SKM-1 (cell line): ENCODE measurements around the gene OLFM4.

ENCODE experiments used
- DNase-seq: peaks from one replicate; lab custom pipeline; 2025; ENCODE audit not compliant: unreplicated experiment; lab: John Stamatoyannopoulos, UW

The OLFM4 gene, protein sequence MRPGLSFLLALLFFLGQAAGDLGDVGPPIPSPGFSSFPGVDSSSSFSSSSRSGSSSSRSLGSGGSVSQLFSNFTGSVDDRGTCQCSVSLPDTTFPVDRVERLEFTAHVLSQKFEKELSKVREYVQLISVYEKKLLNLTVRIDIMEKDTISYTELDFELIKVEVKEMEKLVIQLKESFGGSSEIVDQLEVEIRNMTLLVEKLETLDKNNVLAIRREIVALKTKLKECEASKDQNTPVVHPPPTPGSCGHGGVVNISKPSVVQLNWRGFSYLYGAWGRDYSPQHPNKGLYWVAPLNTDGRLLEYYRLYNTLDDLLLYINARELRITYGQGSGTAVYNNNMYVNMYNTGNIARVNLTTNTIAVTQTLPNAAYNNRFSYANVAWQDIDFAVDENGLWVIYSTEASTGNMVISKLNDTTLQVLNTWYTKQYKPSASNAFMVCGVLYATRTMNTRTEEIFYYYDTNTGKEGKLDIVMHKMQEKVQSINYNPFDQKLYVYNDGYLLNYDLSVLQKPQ

DNA sequence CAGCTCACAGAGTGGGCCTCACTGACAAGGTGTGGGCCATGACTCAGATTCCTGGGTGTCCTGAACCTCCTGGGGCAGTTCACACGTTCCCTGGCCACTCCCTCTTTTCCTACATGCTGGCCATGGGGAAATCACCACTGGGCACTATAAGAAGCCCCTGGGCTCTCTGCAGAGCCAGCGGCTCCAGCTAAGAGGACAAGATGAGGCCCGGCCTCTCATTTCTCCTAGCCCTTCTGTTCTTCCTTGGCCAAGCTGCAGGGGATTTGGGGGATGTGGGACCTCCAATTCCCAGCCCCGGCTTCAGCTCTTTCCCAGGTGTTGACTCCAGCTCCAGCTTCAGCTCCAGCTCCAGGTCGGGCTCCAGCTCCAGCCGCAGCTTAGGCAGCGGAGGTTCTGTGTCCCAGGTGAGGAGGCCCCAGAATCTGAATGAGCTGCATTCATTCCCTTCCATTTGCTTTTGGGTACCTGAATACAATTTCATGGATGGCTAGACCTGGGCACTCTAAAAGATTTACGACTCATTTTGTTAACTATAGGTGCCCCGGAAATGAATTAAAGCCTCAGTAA, at the start of gene OLFM4:
Gene OLFM4 (plus strand): TSS at position 177 of the 567 bp plus-strand sequence. CDS start 24 bp downstream, at position 201.
- DNase-seq = no peak

DNA sequence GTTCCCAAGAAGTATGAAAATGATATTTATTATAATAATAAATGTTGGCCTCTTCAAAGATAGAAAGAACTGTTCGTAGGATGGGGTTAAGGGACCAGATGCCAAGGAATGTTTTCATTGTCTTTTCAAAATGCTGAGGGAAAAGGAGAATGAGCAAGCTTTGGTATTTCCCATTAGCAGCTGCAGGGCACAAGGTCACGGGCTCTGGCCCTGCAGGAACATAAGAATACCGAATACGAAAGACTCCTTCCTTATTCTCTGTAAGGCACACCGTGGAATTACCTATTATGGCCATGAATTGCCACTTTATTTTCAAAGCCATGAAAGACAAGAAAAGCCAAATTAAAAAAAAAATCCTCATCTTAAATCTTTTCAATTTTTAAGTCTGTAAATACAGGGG, 49.6 kb upstream of the OLFM4 start:
- DNase-seq = no peak

DNA sequence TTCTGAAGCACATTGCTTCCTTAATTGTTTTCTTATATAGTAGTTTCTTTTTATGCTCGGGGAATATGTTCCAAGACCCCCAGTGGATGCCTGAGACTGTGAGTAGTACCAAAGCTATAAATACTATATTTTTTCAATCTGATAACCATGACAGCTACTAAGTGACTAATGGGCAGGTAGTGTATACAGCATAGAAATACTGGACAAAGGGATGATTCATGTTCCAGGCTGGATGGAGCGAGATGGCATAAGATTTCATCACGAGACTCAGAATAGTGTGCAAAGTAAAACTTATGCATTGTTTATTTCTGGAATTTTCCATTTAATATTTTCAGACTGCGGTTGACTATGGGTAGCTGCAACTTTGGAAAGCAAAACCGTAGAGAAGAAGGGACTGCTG, 47.9 kb upstream of the OLFM4 start:
- DNase-seq = no peak

DNA sequence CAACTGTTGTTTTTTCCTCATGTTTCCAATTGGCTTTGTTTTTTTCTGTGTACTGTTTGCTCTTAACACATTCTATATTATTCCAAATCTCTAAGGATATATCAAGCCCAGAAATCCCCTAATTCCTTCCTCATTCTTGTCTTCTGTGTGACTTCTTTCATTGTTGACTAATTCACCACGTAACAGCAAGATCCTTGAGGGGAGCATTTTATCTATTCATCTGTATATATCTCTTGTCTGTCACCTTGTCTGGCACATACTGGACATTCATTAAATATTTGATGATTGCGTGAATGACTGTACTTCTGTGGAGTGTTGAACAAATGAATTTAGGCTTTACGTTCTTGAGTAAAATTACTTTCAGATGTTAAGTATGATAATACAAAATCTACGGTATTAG, 44.8 kb upstream of the OLFM4 start:
- DNase-seq = no peak

DNA sequence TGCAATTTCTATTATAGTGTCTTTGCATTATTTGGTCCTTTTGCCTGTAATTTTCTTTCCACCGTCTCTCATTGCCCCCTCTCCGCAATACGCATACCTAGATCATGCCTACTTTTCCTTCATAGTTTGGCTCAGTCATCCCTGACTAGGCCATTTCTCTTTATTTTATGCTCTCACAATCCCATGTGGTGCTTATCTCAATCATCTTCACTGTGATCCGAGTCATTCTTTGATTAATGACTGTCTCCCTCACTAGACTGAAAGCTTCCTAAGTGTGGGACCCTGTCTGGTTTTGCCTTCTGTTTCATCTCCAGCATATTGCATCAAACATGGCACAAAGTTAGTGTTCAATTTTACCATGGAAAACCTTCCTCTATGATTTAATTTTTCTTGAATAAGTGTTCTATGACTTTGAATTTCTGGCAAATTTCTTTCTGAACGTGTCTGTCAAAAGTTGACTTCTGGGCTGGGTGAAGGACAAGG, 43.7 kb upstream of the OLFM4 start:
- no peak for DNase-seq

DNA sequence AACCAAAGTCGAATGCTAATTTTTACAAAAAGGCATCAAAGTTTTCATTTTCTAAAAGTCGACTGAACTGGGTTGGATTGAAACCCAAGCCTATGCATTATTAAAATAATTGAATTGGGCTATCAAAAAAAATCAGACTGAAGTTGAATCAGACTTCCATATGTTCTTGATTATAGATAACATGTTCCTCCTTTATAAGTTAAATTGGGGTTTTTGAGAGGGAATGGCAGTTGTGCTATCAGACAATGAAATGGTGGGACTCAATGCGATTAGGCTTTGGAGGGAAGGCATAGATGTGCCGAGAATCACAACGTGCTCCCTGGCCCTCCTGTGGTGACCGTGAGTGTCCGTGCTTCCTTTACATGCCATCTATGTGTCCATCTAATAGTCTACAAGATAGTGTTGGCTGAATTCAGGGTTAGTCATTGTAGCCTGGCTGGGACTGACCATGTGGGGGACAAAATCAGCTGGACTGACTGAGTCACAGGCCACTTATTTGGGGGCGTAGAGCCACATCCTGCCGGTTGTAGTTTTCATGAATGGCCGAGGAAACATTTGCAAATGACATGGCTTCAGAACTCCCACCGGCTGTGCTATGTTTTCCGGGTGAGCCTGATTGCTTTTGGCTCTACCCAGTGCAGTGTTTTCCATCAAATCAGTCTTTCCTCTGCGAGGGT, 37.1 kb upstream of the OLFM4 start:
- DNase-seq = no peak

DNA sequence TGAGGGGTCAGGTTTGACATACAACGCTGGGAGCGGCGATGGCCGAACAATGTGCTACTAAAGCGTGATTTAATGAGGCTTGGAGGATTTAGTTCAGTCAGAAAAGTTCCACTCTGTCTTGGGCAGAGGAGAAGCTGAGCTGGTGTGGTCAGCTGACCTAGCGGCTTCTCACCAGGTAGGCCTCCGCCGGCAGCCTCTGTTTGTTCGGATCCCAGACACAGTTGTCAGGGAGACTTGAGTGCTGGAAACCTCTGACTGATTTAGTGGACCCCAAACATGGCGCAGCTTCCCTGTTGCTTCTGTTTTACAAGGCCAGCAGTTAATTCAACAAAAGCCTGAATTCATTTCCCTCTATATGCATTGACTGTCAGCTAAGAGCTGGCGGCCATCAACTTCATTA, 36.5 kb upstream of the OLFM4 start:
- DNase-seq = no peak

DNA sequence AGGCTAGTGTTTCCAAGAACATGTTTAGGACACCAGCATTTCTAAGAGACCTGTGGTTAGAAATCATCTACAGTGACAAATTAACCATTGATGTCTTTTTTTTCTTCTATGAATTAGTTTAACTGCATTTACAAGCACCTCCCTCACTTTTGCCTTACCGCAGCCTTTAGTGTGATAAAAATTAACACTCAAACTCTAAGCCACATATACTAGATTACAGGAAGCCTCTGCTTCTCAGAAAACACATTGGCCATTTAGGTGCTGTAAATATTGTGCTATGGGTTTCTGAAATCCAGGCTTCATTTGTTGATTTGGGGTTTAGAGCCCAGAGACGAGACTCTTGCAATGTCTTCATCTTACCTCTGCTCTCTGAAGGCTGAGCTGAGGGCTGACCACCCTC, 34.6 kb upstream of the OLFM4 start:
- DNase-seq = no peak

DNA sequence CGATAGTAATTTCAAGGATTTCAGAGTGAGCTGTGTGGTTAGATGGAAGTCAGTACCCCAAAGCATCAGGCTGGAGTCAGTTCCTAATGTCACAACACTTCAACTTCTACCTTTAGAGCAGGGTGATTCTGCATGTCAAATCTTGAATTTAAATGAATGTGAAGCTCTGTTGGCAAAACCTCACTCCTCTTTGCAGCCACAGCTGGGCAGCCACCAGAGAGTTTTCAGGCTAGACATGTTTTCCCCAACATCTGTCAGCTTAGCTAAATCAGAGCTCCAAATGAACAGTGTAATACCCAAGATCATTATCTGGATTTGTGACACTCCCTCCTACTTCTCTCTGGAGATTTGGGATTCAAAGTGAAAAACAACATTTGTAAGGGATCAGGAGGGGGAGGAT, 33.7 kb upstream of the OLFM4 start:
- DNase-seq = no peak

DNA sequence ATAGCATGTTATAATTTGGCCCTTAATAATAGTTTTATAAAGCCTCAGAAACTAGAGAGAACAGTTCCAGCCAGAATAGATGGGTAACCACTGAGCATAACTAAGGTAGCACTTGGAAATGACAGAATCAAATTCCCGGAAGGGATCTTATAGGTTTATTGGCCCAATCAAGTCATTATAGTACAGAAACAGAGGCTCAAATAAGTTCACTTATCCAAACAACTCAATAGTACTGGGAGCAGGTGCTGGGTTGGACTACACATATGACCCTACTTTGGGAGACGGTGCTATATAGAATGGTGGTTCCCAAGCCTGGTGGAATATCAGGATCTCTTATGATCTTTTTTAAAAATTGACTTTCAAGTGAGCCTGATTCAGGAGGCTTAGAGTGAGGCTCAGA, 32.7 kb upstream of the OLFM4 start:
- DNase-seq = no peak

DNA sequence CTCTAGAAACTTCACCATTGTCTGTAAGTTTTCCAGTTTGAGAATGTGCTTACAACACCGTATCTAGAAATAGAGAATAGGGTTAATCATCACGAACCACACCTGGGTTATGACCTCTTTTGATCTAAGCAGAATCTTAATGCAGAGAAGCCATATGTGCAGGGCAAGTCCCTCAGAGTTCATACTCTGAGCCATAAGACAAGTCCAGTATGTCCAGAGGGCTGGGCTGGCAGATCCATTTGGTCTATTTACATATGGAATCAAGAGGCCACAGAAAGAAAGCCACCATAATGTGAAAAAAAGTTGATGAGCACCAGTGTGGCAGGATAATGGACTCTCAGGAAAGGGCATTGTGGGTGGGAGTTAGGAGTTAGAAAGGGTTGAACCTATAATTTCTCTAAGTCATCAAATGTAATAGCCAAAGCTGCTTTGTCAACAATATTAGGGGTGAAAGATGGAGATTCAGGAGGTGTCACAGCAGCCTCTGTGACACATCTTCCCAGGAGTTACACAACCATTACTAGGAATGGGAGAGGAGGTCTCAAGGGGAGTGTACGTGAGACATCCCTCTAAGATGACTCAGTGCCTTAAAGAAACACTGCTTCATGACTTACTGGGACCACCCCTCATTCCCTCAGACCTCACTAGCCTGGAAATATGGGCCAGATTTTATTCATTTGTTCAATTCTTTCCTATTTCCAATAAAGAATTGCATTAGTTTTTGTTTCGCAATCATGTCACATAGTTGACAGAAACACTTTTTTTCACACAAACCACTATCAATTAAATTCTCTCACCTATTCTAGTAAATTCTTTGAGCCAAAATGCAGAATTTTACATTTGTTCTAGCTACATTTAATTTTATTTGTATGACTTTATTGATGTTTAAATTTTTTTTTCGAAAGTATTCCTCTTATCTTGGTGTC, 30.4 kb upstream of the OLFM4 start:
- no peak for DNase-seq

DNA sequence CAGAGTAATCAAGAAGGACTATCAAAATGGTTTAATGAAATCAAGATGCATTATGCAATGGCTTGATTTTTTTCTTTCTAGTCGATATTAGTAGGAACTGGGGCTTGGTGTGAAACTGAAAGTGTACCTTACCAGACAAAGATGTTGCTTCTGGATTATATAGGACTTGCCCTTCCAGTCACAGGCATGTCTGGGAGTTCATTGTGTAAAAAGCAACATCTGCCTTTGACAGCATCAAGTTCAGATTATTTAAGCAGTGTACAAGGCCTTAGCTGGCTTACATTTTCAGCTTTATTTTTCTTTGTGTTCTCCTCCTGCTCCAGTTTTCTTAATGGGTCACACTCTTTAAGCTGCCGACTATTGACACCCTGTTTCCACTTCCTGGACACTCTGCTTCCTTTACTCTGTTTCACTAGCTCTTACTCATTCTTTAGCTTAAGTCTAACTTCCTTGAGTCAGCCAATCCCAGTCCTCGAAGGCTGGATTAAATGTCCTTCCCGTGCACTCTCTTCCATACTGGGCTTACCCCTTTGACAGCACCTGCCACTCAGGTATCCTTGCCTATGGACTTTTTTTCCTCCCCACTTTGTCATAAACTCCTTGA, 29.4 kb upstream of the OLFM4 start:
- no peak for DNase-seq

DNA sequence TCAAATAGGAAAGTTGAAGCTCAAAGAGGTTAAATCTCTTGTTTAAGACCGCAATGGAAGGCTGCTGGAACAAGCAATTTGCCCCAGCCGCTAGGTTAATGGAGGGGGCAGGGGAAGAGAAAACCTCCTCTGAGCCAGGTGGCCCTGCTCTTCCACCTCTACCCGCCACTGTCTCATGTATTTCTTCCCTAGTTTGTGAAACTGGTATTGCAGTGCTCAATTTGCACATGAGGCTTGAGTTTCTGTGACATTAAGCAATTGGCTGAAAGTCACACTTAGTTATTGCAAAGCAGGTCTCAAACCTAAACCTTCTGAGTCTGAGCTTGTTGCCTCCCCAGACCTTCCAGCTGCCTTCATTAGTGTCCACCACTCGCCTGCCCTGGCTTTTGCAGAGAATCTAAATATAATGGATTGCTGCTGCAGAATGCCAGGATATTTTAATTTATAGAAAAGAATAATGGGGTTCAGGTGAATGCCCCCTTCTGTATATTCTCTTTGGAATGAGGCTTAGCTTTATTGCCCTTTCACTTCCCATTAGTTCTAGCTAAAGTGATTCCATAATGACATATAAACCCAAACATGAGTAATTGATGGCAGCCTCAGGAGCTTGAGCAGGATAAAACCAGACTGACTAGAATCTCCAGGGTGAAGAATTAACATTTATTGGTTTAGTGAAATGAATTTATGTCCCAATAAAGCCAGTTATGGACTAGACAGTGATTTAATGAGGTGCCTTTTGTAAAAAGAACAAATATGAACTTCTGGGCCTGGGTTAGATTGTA, 27.0 kb upstream of the OLFM4 start:
- DNase-seq = no peak

DNA sequence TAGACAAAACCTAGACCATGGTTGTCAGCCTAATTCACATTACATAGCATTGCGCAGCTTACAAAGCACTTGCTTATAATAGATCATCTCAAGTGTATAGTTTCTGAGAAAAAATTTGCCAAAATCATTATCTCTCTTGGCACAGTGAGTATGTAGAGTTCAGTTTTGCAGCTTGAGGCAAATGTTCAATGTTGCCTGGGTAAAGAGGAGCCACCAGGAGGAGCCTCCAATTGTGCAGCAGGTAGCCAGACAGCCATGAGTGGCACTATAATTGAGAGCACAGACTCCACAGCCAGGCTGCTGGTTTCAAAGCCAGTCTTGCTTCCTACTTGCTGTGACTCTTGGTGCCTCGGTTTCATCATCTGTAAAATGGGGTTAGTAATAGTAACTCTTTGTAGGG, 24.0 kb upstream of the OLFM4 start:
- no peak for DNase-seq

DNA sequence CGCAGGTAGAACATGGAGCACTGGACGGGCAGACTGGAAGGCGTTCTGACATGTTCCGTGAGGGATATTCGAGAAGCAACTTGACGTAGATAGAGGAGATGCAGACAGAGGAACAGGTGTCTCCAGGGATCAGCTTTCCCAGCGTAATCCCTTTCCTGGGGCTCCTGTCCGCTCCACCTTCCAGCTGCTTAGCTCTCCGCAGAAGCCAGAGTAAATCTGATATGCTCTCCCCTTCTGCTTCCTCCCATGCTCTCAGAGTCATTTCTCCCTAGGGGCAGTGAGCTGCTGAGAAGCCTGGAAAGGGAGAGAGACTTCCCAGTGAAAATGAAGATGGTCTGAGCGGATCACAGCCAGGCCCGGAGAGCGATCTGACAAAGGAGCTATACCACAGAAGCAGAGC, 23.0 kb upstream of the OLFM4 start:
- DNase-seq = no peak

DNA sequence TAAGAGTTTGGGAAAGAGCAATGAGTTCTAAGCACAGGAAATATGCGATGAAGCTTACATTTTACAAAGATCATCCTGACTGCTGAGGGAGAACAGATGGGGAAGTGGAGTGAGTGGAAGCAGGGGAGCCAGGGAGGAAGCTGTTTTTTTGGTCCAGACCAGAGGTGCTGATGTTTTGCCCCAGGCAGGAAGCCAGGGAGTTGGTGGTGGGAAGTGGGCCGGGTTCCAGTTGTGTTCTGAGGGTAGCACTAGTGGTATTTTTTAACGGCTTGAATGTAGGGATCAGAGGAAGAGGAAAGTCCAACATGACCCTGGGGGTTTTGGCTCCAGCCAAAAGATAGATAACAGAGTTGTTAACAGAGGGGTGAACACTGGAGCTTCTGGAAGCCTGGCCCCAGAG, 20.7 kb upstream of the OLFM4 start:
- peak; percentile 27 for DNase-seq

DNA sequence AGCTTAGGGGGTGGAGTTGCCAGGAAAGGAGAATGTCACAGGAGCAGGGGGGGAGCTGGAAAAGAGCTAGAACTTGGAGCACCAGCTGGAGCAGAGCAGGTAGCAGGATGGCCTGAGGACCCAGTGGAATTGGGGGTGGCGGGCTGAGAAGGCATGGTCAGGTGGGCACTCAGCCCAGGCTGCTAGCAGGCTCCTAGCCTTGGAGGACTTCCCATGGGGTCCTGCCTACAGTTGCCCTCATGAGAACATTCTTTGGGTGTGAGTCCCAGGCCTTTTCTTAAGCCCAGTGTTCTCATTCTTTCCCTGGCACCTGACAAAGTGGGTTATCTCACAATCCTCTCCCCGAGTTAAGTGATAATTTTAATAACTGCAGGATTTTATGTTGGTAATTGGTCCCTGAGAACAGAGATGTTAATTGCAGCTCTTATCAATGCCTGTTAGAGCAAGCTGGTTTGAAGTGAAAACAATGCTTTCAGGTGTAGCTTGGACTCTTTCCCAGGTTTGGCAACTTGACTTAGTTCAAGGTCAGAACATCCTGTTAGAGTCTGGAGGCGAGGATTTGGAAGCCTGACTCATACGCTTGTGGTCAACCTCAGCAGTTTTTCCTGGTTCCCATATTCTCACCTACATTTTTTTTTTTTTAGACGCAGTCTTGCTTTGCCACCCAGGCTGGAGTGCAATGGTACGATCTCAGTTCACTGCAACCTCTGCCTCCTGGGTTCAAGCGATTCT, 18.1 kb upstream of the OLFM4 start:
- no peak for DNase-seq

DNA sequence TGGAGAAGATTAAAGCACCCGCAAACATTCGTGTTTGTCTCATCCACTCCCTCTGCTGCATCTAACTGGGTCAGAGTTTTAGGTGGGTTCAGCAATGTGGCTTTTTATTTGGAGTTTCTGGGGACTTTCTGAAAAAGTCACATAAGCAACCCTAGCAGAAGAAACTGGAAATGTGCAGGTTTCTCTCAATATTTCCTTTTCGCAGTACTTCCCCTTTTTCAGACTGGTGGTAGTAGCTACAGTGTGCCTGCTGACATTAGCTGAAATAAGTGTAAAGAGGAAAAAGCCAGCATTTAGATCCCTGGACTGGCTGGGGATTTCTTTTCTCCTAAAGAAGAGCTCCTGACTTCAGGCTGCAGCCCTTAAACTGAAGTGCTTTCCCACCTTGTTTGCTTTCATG, 15.9 kb upstream of the OLFM4 start:
- DNase-seq = peak; percentile 50

DNA sequence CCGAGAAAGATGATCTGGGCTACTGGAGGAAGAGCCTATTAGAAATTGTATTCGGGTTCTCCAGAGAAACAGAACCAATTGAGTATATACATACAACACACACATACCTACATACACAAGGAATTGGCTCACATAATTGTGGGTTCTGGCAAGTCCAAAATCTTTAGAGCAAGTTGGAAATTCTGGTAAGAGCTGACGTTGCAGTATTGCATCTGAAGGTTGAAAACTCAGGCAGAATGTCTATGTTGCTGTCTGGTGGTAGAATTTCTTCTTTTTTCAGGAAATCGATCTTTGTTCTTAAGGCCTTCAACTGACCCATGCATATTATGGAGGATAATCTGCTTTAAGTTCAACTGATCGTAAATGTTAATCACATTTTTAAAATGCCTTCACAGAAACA, 15.5 kb upstream of the OLFM4 start:
- no peak for DNase-seq
